B cell (primary cell): Measurements from ENCODE around the gene SLC27A5. TPM values are rescaled to one million over a fixed set of nuclear protein-coding genes. Genes with fewer than 3 reads are reported as not detected.

Source experiments
- ATAC-seq: fragments of 200-7000 bp; cut with Tn5 transposase; one replicate; pipeline ENCODE4 v1.10.0; 2021; ENCODE audit warnings: low read depth, mild to moderate bottlenecking, moderate number of reproducible peaks, moderate library complexity
- CTCF ChIA-PET: fragments of 350-600 bp; sonication (Branson Sonifier 250); formaldehyde crosslinking; loops from one replicate; lab custom pipeline; 2021; ENCODE audit warnings: antibody characterized with exemption, inconsistent platforms; lab: Charles Lee
- POLR2A ChIA-PET: fragments of 350-600 bp; sonication (Branson Sonifier 250); formaldehyde crosslinking; loops from one replicate; lab custom pipeline; 2021; ENCODE audit warnings: antibody characterized with exemption; lab: Charles Lee
- DNase-seq: peaks from one replicate; pipeline ENCODE4 v3.0.0; 2013
- H2AFZ ChIP-seq: 2 replicates; pipeline ENCODE4 v1.6.1; 2012; ENCODE audit warnings: mild to moderate bottlenecking, low read depth, low read length; ENCODE audit not compliant: insufficient read depth, poor library complexity, severe bottlenecking
- H3K27ac ChIP-seq, 2 donors: 1 replicate in 1 of 2; 2 replicates in 1 of 2; pipeline ENCODE4 v1.5.1; 2012 to 2013; ENCODE audit warnings: low read length in 2 of 2, mild to moderate bottlenecking in 2 of 2, moderate library complexity in 1 of 2
- H3K27me3 ChIP-seq, 4 experiments: fragments of 200-600 bp in 1 of 4; sonication (generic) in 1 of 4; replicated peaks in 1 of 4; 1 replicate in 2 of 4; 2 replicates in 2 of 4; pipeline versions ENCODE4 v1.6.1 to v1.7.0; 2013 to 2016; ENCODE audit warnings: low read length in 3 of 4, mild to moderate bottlenecking in 2 of 4, mixed read lengths in 1 of 4, moderate library complexity in 1 of 4; ENCODE audit not compliant: insufficient read depth in 4 of 4, control insufficient read depth in 3 of 4; ENCODE audit errors: control extremely low read depth in 1 of 4
- H3K36me3 ChIP-seq, 2 experiments: replicated peaks in 1 of 2; 1 replicate in 1 of 2; 2 replicates in 1 of 2; pipeline versions ENCODE4 v1.6.1 to v1.7.1; 2013; ENCODE audit warnings: low read length in 1 of 2; ENCODE audit not compliant: insufficient read depth in 2 of 2, control insufficient read depth in 1 of 2; ENCODE audit errors: control extremely low read depth in 1 of 2, extremely low read depth in 1 of 2
- H3K4me1 ChIP-seq, 2 donors: fragments of 200-600 bp in 1 of 2; sonication (generic) in 1 of 2; 1 replicate in 1 of 2; 2 replicates in 1 of 2; pipeline versions ENCODE4 v1.5.1 to v1.6.1; 2013 to 2017; ENCODE audit warnings: low read length in 2 of 2; ENCODE audit not compliant: control insufficient read depth in 2 of 2, insufficient read depth in 2 of 2
- H3K4me2 ChIP-seq: replicated peaks from 2 replicates; pipeline ENCODE3; 2012; ENCODE audit warnings: mild to moderate bottlenecking, low read depth, low read length; ENCODE audit not compliant: poor library complexity, severe bottlenecking
- H3K4me3 ChIP-seq, 5 experiments: fragments of 200-600 bp in 1 of 5; sonication (generic) in 1 of 5; 1 replicate in 3 of 5; 2 replicates in 2 of 5; pipeline versions ENCODE4 v1.5.1 to v1.7.0; 2011 to 2016; ENCODE audit warnings: low read length in 4 of 5, mild to moderate bottlenecking in 4 of 5, low read depth in 2 of 5, control low read depth in 1 of 5, moderate library complexity in 1 of 5; ENCODE audit not compliant: insufficient read depth in 1 of 5; ENCODE audit errors: control extremely low read depth in 1 of 5, extremely low read depth in 1 of 5
- H3K79me2 ChIP-seq: fragments of 200-600 bp; sonication (generic); one replicate; pipeline ENCODE4 v1.6.0; 2016; ENCODE audit warnings: low read length; ENCODE audit not compliant: control insufficient read depth, insufficient read depth
- H3K9ac ChIP-seq: fragments of 200-600 bp; sonication (generic); 2 replicates; pipeline ENCODE4 v1.6.1; 2017; ENCODE audit warnings: mild to moderate bottlenecking, low read length, moderate library complexity
- H3K9me3 ChIP-seq, 3 donors: one replicate each; pipeline versions ENCODE4 v1.6.1 to v1.7.1; 2013; ENCODE audit warnings: low read length in 2 of 3; ENCODE audit not compliant: control insufficient read depth in 2 of 3, insufficient read depth in 1 of 3; ENCODE audit errors: control extremely low read depth in 1 of 3
- H4K20me1 ChIP-seq: 2 replicates; pipeline ENCODE4 v1.6.0; 2012; ENCODE audit warnings: mild to moderate bottlenecking, low read length; ENCODE audit not compliant: insufficient read depth, control insufficient read depth, poor library complexity, severe bottlenecking
- H3K27ac Mint-ChIP-seq: one replicate; pipeline ENCODE4 v1.8.0; 2021; ENCODE audit warnings: mixed read lengths
- H3K27me3 Mint-ChIP-seq: one replicate; pipeline ENCODE4 v1.8.0; 2021; ENCODE audit warnings: mixed read lengths
- H3K4me1 Mint-ChIP-seq: one replicate; pipeline ENCODE4 v1.8.0; 2021; ENCODE audit warnings: mixed read lengths
- H3K4me3 Mint-ChIP-seq: one replicate; pipeline ENCODE4 v1.8.0; 2021; ENCODE audit warnings: mixed read lengths
- H3K9me3 Mint-ChIP-seq: one replicate; pipeline ENCODE4 v1.8.0; 2022; ENCODE audit warnings: mixed read lengths; ENCODE audit not compliant: insufficient read depth
- EZH2 ChIP-seq: IDR thresholded peaks from 2 replicates; pipeline ENCODE4 v1.6.1; 2012; ENCODE audit warnings: borderline replicate concordance, low read depth, mild to moderate bottlenecking, moderate library complexity, low read length; ENCODE audit not compliant: insufficient read depth, poor library complexity, severe bottlenecking
- WGBS: methylation state at CpG from one replicate; pipeline ENCODE4 v1.1.5; 2013; ENCODE audit warnings: missing lambda C conversion rate; ENCODE audit not compliant: insufficient coverage; 5-methylcytosine and 5-hydroxymethylcytosine counted together
- intact Hi-C: fragments of 100-400 bp; cut with micrococcal nuclease; formaldehyde crosslinking; loops from one replicate; pipeline ENCODE4 v1.10.0; 2022
- polyA plus RNA-seq: library from polyadenylated mRNA; depleted of rRNA; stranded (reverse); fragments of >200 nt; gene quantifications from 2 replicates; pipeline ENCODE4 v1.2.3, GENCODE V29; 2012
- total RNA-seq, 2 donors: library from RNA; stranded (reverse); fragments of 120-200 nt in 1 of 2; gene quantifications; 1 replicate in 1 of 2; 2 replicates in 1 of 2; pipeline versions ENCODE4 v1.2.3 to v1.2.4, GENCODE V29; 2013 to 2022
- TF ChIP-seq, protein P1 (sequence below): fragments of 200-600 bp; IDR thresholded peaks from one replicate; pipeline ENCODE4 v1.8.0; 2022; ENCODE audit warnings: antibody characterized with exemption, mild to moderate bottlenecking

Gene SLC27A5
- total and polyA plus RNA-seq, 2 donors (not counting 1 experiment from before 2014, with no cell fraction given), result 8.9 to 11.8 TPM

DNA sequence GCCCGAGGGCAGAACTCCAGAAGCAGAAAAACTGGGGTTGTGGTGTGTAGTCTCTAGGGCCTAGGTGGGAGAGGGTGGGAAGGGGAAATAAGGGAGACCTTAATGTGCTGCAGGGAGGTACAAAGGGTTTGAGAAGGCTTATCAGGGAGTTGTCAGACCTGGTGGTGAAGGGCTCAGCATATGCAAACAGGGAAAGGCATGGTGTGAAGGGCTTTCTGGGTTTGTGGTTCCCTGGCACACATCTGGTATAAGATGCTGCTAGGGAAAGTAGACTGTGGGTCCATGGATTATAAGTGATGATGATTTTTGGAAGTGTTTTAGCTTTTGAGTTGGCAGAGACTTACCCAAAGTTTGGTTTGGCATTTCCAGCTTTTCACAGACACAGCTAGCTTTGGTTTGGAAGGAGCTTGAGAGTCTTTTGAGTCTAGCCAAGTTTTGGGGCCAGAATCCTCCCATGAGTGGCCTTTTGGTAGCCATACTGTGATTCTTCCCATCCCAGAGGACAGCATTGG lies 34.3 kb upstream of the SLC27A5 start:
- H3K36me3 ChIP-seq, result peaks cover 0 to 55% of the 10 kb centered on the region in 2 experiments
- peak overlapping the region; percentile 31 to 86 (median 70) for H3K4me3 ChIP-seq
- peaks cover 49% of the 10 kb centered on the region for H3K79me2 ChIP-seq
- H3K27ac Mint-ChIP-seq, result peak overlapping the region; percentile 90
- TF ChIP-seq, protein P1, sequence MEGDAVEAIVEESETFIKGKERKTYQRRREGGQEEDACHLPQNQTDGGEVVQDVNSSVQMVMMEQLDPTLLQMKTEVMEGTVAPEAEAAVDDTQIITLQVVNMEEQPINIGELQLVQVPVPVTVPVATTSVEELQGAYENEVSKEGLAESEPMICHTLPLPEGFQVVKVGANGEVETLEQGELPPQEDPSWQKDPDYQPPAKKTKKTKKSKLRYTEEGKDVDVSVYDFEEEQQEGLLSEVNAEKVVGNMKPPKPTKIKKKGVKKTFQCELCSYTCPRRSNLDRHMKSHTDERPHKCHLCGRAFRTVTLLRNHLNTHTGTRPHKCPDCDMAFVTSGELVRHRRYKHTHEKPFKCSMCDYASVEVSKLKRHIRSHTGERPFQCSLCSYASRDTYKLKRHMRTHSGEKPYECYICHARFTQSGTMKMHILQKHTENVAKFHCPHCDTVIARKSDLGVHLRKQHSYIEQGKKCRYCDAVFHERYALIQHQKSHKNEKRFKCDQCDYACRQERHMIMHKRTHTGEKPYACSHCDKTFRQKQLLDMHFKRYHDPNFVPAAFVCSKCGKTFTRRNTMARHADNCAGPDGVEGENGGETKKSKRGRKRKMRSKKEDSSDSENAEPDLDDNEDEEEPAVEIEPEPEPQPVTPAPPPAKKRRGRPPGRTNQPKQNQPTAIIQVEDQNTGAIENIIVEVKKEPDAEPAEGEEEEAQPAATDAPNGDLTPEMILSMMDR, result no peak
- TF ChIP-seq EZH2, result no peak
- peaks cover 17 to 31% of the 10 kb centered on the region in 2 donors for H3K4me1 ChIP-seq
- DNase-seq, result peak; percentile 15
- H3K4me1 Mint-ChIP-seq, result peaks cover 29% of the 10 kb centered on the region
- H3K27ac ChIP-seq, result peak overlapping the region in 1 of 2 donors; percentile 52
- CTCF ChIA-PET, result interaction anchor here (0.8 to 3.1 kb wide), 3 partner anchors 8 to 26 kb away, joined by 3 to 24 read pairs (median 13); partner anchors contain the start of genes CHMP2A and ZBTB45
- 23% methylated on average over 1 of the region's 1 CpG for WGBS
- H3K9me3 Mint-ChIP-seq, result no peaks in the 10 kb centered on the region
- peak overlapping the region; percentile 96 for H3K4me2 ChIP-seq
- peaks cover 8% of the 10 kb centered on the region for H3K27me3 Mint-ChIP-seq
- no peak for ATAC-seq
- intact Hi-C loops, result no loop called here
- no peak overlapping the region for H2AFZ ChIP-seq
- H3K9ac ChIP-seq, result peak overlapping the region; percentile 71
- no peaks in the 10 kb centered on the region for H3K9me3 ChIP-seq
- peaks cover 0 to 7% (median 0%) of the 10 kb centered on the region in 4 experiments for H3K27me3 ChIP-seq
- peaks cover 64% of the 10 kb centered on the region for H4K20me1 ChIP-seq
- H3K4me3 Mint-ChIP-seq, result peak overlapping the region; percentile 92
- POLR2A ChIA-PET, result interaction anchor here (3.4 kb wide), 1 partner anchor 8 kb away, joined by 29 read pairs; the partner anchor contains the start of gene CHMP2A
